ENCODE measurements around the gene XPNPEP3.
"Not testable (repeated sequence)": the region's sequence is repeated elsewhere in the genome, so short reads cannot be mapped to it uniquely, and the experiment has no call there.

XPNPEP3 gene

GRCh38 chr22:40857309-40857855 lies 434 bp downstream of the XPNPEP3 start:
- peak; percentile 35 for DNase-seq (ENCODE audit: low read depth)

GRCh38 chr22:40862013-40862412 lies 5.1 kb downstream of the XPNPEP3 start, which contains the start of gene DNAJB7:
Gene DNAJB7 (minus strand): TSS chr22:40862113. CDS start chr22:40861994, 119 bp downstream.
- DNase-seq (ENCODE audit: low read depth) = no peak

GRCh38 chr22:40862537-40862936 lies 5.6 kb downstream of the XPNPEP3 start:
- no peak for DNase-seq (ENCODE audit: low read depth)

GRCh38 chr22:40867109-40867508 lies 10.2 kb downstream of the XPNPEP3 start:
- no peak for DNase-seq (ENCODE audit: low read depth)

GRCh38 chr22:40868379-40868778 lies 11.4 kb downstream of the XPNPEP3 start:
- not testable (repeated sequence) for DNase-seq (ENCODE audit: low read depth)

- no peak for DNase-seq (ENCODE audit: low read depth)
Observed at GRCh38 chr22:40874016-40874415, 17.1 kb downstream of the XPNPEP3 start.

GRCh38 chr22:40875111-40875510 lies 18.2 kb downstream of the XPNPEP3 start:
- DNase-seq (ENCODE audit: low read depth) = no peak

- DNase-seq (ENCODE audit: low read depth) = no peak
Observed at GRCh38 chr22:40876907-40877306, 20.0 kb downstream of the XPNPEP3 start.

- no peak for DNase-seq (ENCODE audit: low read depth)
Observed at GRCh38 chr22:40877488-40877887, 20.5 kb downstream of the XPNPEP3 start.

- DNase-seq (ENCODE audit: low read depth) = peak; percentile 67
Observed at GRCh38 chr22:40878922-40879321, 22.0 kb downstream of the XPNPEP3 start.

- no peak for DNase-seq (ENCODE audit: low read depth)
Observed at GRCh38 chr22:40889116-40889515, 32.2 kb downstream of the XPNPEP3 start.

- peak; percentile 57 for DNase-seq (ENCODE audit: low read depth)
Observed at GRCh38 chr22:40890881-40891280, 33.9 kb downstream of the XPNPEP3 start.

GRCh38 chr22:40894417-40894816 lies 37.5 kb downstream of the XPNPEP3 start:
- no peak for DNase-seq (ENCODE audit: low read depth)

GRCh38 chr22:40898850-40899357 lies 42.0 kb downstream of the XPNPEP3 start:
- DNase-seq (ENCODE audit: low read depth) = peak; percentile 65

GRCh38 chr22:40904101-40904500 lies 47.2 kb downstream of the XPNPEP3 start:
- DNase-seq (ENCODE audit: low read depth) = no peak

- no peak for DNase-seq (ENCODE audit: low read depth)
Observed at GRCh38 chr22:40908895-40909294, 51.9 kb downstream of the XPNPEP3 start.

GRCh38 chr22:40911772-40912171 lies 54.8 kb downstream of the XPNPEP3 start:
- no peak for DNase-seq (ENCODE audit: low read depth)

- not testable (repeated sequence) for DNase-seq (ENCODE audit: low read depth)
Observed at GRCh38 chr22:40912987-40913386, 56.0 kb downstream of the XPNPEP3 start.

GRCh38 chr22:40919446-40919845 lies 62.5 kb downstream of the XPNPEP3 start:
- peak; percentile 10 for DNase-seq (ENCODE audit: low read depth)

GRCh38 chr22:40920526-40920925 lies 63.6 kb downstream of the XPNPEP3 start:
- peak; percentile 41 for DNase-seq (ENCODE audit: low read depth)

GRCh38 chr22:40922484-40923303 lies 65.7 kb downstream of the XPNPEP3 start:
- peak; percentile 63 for DNase-seq (ENCODE audit: low read depth)

- peak; percentile 80 for DNase-seq (ENCODE audit: low read depth)
Observed at GRCh38 chr22:40928657-40929056, 71.7 kb downstream of the XPNPEP3 start.

GRCh38 chr22:40932396-40932795 lies 75.4 kb downstream of the XPNPEP3 start:
- DNase-seq (ENCODE audit: low read depth) = peak; percentile 16
